A549 (cell line): ENCODE measurements around the gene TEX22. TPM values are rescaled to one million over a fixed set of nuclear protein-coding genes. Genes with fewer than 3 reads are reported as not detected.

Source experiments
- ATAC-seq, 2 experiments: fragments of 200-7000 bp in 1 of 2; fragments of >200 bp in 1 of 2; cut with Nextera tagmentation in 1 of 2; cut with Tn5 transposase in 1 of 2; 3 replicates each; pipeline versions ENCODE4 v1.8.0 to v1.9.1; 2018 to 2020; ENCODE audit warnings: mild to moderate bottlenecking in 1 of 2, moderate library complexity in 1 of 2
- CTCF ChIA-PET: fragments of 300-600 bp; sonication (Branson Sonifier 250); formaldehyde crosslinking; extraction: SDS; loops from one replicate; lab custom pipeline; 2021; ENCODE audit warnings: antibody characterized with exemption, inconsistent platforms; lab: Yijun Ruan, JAX
- POLR2A ChIA-PET: fragments of 350-600 bp; formaldehyde crosslinking; extraction: SDS; loops from one replicate; lab custom pipeline; 2021; ENCODE audit warnings: antibody characterized with exemption, inconsistent platforms; lab: Yijun Ruan, JAX
- DNase-seq, 2 experiments: peaks; one replicate each; pipeline versions ENCODE4 v3.0.0 to v3.0.0-alpha.2; 2011 to 2016; ENCODE audit warnings: low read depth in 1 of 2, low spot score in 1 of 2
- FAIRE-seq: peaks from 2 replicates; lab custom pipeline; 2011; peaks lifted over from hg19 to GRCh38; lab: Jason Lieb, UNC
- H3K27ac ChIP-seq, 2 experiments: fragments of >200 bp; sonication (Bioruptor Twin); formaldehyde crosslinking; 3 replicates each; pipeline ENCODE4 v1.5.1; 2016 to 2017
- H3K4me1 ChIP-seq: fragments of >200 bp; sonication (Bioruptor Twin); formaldehyde crosslinking; 3 replicates; pipeline ENCODE4 v1.6.1; 2016
- H3K4me2 ChIP-seq: fragments of >200 bp; sonication (Bioruptor Twin); formaldehyde crosslinking; 3 replicates; pipeline ENCODE4 v1.6.1; 2016
- H3K4me3 ChIP-seq: fragments of >200 bp; sonication (Bioruptor Twin); formaldehyde crosslinking; 3 replicates; pipeline ENCODE4 v1.5.1; 2016
- H3K9me3 ChIP-seq: fragments of >200 bp; sonication (Bioruptor Twin); formaldehyde crosslinking; 3 replicates; pipeline ENCODE4 v1.6.1; 2016
- ATOH8 ChIP-seq: fragments of 250-450 bp; sonication (Bioruptor Pico); IDR thresholded peaks from 2 replicates; pipeline ENCODE4 v1.5.0; 2020; ENCODE audit warnings: low read depth, mild to moderate bottlenecking, moderate library complexity
- CBX2 ChIP-seq: fragments of 200-600 bp; sonication (generic); IDR thresholded peaks from 2 replicates; pipeline ENCODE4 v1.6.1; 2016; ENCODE audit warnings: low read depth, mild to moderate bottlenecking, borderline replicate concordance
- CBX8 ChIP-seq: fragments of 200-600 bp; sonication (generic); IDR thresholded peaks from 2 replicates; pipeline ENCODE4 v1.6.1; 2016
- E2F6 ChIP-seq: IDR thresholded peaks from 2 replicates; pipeline ENCODE4 v1.6.1; 2012; ENCODE audit warnings: low read depth, borderline replicate concordance
- EHF ChIP-seq: fragments of 250-450 bp; sonication (Bioruptor Pico); IDR thresholded peaks from 2 replicates; pipeline ENCODE4 v1.5.0; 2020; ENCODE audit warnings: mild to moderate bottlenecking
- EP300 ChIP-seq, 2 experiments: fragments of >200 bp; sonication (Bioruptor Twin); formaldehyde crosslinking; IDR thresholded peaks; 2 replicates in 1 of 2; 3 replicates in 1 of 2; pipeline ENCODE4 v1.6.1; 2016 to 2017
- FOSL2 ChIP-seq, 2 experiments: fragments of 450-650 bp in 1 of 2; fragments of >200 bp in 1 of 2; sonication (Bioruptor Twin) in 1 of 2; formaldehyde crosslinking; IDR thresholded peaks; 2 replicates each; pipeline versions ENCODE4 v1.5.0 to v1.6.1; 2016 to 2020; ENCODE audit warnings: mild to moderate bottlenecking in 1 of 2, moderate library complexity in 1 of 2
- HDAC2 ChIP-seq: fragments of 200-600 bp; sonication (generic); IDR thresholded peaks from 2 replicates; pipeline ENCODE4 v1.6.1; 2016
- HES2 ChIP-seq: fragments of >200 bp; sonication (Bioruptor Twin); formaldehyde crosslinking; IDR thresholded peaks from 2 replicates; pipeline ENCODE4 v1.6.1; 2016
- HOXB5 ChIP-seq: fragments of 250-450 bp; sonication (Bioruptor Pico); IDR thresholded peaks from 2 replicates; pipeline ENCODE4 v1.5.0; 2020; ENCODE audit warnings: mild to moderate bottlenecking, moderate library complexity
- KDM1A ChIP-seq: fragments of 200-600 bp; sonication (generic); IDR thresholded peaks from 2 replicates; pipeline ENCODE4 v1.6.1; 2016; ENCODE audit warnings: low read depth, mild to moderate bottlenecking
- MAX ChIP-seq: IDR thresholded peaks from 2 replicates; pipeline ENCODE4 v1.6.1; 2012
- MYC ChIP-seq: IDR thresholded peaks from 2 replicates; pipeline ENCODE4 v1.6.1; 2012; ENCODE audit warnings: mild to moderate bottlenecking, inconsistent platforms, low read length, improper control_type of control experiment, borderline replicate concordance
- NPAS2 ChIP-seq: fragments of 250-450 bp; sonication (Bioruptor Pico); IDR thresholded peaks from 2 replicates; pipeline ENCODE4 v1.8.0; 2022; ENCODE audit warnings: mild to moderate bottlenecking, moderate library complexity, borderline replicate concordance
- POLR2AphosphoS2 ChIP-seq: conservative IDR thresholded peaks from 2 replicates; pipeline ENCODE4 v1.6.1; 2012; ENCODE audit warnings: low read length, improper control_type of control experiment, inconsistent platforms
- RARB ChIP-seq: fragments of 250-450 bp; sonication (Bioruptor Pico); IDR thresholded peaks from 2 replicates; pipeline ENCODE4 v1.8.0; 2021; ENCODE audit warnings: mild to moderate bottlenecking, moderate library complexity
- REST ChIP-seq: fragments of 200-600 bp; sonication (generic); IDR thresholded peaks from 2 replicates; pipeline ENCODE4 v1.6.1; 2016; ENCODE audit warnings: antibody characterized with exemption, mild to moderate bottlenecking, moderate library complexity
- SREBF2 ChIP-seq: fragments of 450-650 bp; IDR thresholded peaks from 2 replicates; pipeline ENCODE4 v1.6.1; 2014; ENCODE audit warnings: mild to moderate bottlenecking, moderate library complexity
- USF2 ChIP-seq: fragments of 450-650 bp; IDR thresholded peaks from 2 replicates; pipeline ENCODE4 v1.6.1; 2014; ENCODE audit warnings: antibody characterized with exemption
- ZC3H11A ChIP-seq: fragments of 450-650 bp; IDR thresholded peaks from 2 replicates; pipeline ENCODE4 v1.6.1; 2014; ENCODE audit warnings: antibody characterized with exemption, mild to moderate bottlenecking
- ZFP36 ChIP-seq: fragments of 450-650 bp; IDR thresholded peaks from 2 replicates; pipeline ENCODE4 v1.6.1; 2014; ENCODE audit warnings: borderline replicate concordance; ENCODE audit not compliant: partially characterized antibody
- WGBS: methylation state at CpG from one replicate; pipeline ENCODE4 v1.1.6; 2017; ENCODE audit errors: missing lambda C conversion rate; 5-methylcytosine and 5-hydroxymethylcytosine counted together
- polyA plus RNA-seq, 4 experiments: library from polyadenylated mRNA; depleted of rRNA in 3 of 4; stranded (reverse); fragments of >200 nt; fragmentation: RNase III in 1 of 4; extraction: RNeasy Plus Mini Kit Qiagen cat#74134 plus additional on column Dnase treatment in 1 of 4; gene quantifications; 2 replicates in 3 of 4; 3 replicates in 1 of 4; pipeline ENCODE4 v1.2.3, GENCODE V29; 2011 to 2017

The TEX22 gene
- polyA plus RNA-seq, 2 of the 4 experiments (the other 2 are of a cell fraction): 0.06 to 0.23 TPM

- peak overlapping the region; percentile 94 for H3K4me2 ChIP-seq
- 84% methylated on average over 26 of the region's 32 CpGs for WGBS
- peak overlapping the region in 1 of 2 experiments; percentile 100; a peak in 2 of 6 replicates for H3K27ac ChIP-seq
These were observed 23.6 kb downstream of the TEX22 start for GRCh38 chr14:105421723-105422615.

GRCh38 chr14:105422695-105423487 is 24.6 kb downstream of the TEX22 start:
- 87% methylated on average over 21 of the region's 21 CpGs for WGBS
- Histone ChIP-seq H3K27ac (0 out of 6 replicates have a peak overlapping the region, but pooled peaks of 1 of the 2 experiments have one; percentile 10), H3K9me3 (no peaks in the 10 kb centered on the region), H3K4me3 (no peak overlapping the region), H3K4me2 (no peak overlapping the region), H3K4me1 (peaks cover 19% of the 10 kb centered on the region; the same call in 2 of the 3 replicates)
- FAIRE-seq: no peak
- no peak for TF ChIP-seq EHF
- no peak for DNase-seq
- ATAC-seq: no peak
- ChIA-PET POLR2A (interaction anchor here (1.0 kb wide), 1 partner anchor 67 kb away, joined by 4 read pairs; no protein-coding TSS in a partner anchor), CTCF (interaction anchor here (0.7 to 3.1 kb wide), 3 partner anchors 35 to 67 kb away, joined by 3 to 9 read pairs (median 3); no protein-coding TSS in a partner anchor)

More at GRCh38 chr14:105421723-105422615, 23.6 kb downstream of the TEX22 start:
- peaks cover 19% of the 10 kb centered on the region; the same call in 2 of the 3 replicates for H3K4me1 ChIP-seq
- FAIRE-seq (no peak), DNase-seq (no peak), ATAC-seq (no peak; a peak in 1 of 6 replicates)
- TF ChIP-seq EP300 (IDR thresholded peaks at IDR 0.05) (no peak), NPAS2 (CRISPR knock-in tag) (no peak), ZFP36 (no peak), SREBF2 (no peak), E2F6 (no peak)
- POLR2A ChIA-PET: no interaction called here
- CTCF ChIA-PET: interaction anchor here (0.9 to 3.1 kb wide), 7 partner anchors 11 to 68 kb away, joined by 3 to 9 read pairs (median 3); no protein-coding TSS in a partner anchor
- no peak overlapping the region for H3K4me3 ChIP-seq
- no peaks in the 10 kb centered on the region for H3K9me3 ChIP-seq

GRCh38 chr14:105423488-105424195 is 25.3 kb downstream of the TEX22 start:
- DNase-seq: no peak
- 96% methylated on average over 21 of the region's 21 CpGs for WGBS
- H3K4me1 ChIP-seq: peaks cover 18% of the 10 kb centered on the region; the same call in 2 of the 3 replicates
- no peak overlapping the region for H3K4me3 ChIP-seq
- H3K9me3 ChIP-seq: no peaks in the 10 kb centered on the region
- ChIA-PET POLR2A (interaction anchor here (1.0 kb wide), 1 partner anchor 66 kb away, joined by 4 read pairs; no protein-coding TSS in a partner anchor), CTCF (interaction anchor here (1.2 to 1.3 kb wide), 2 partner anchors 57 to 58 kb away, joined by 3 to 5 read pairs; no protein-coding TSS in a partner anchor)
- no peak overlapping the region for H3K27ac ChIP-seq
- no peak for FAIRE-seq
- no peak overlapping the region for H3K4me2 ChIP-seq
- ATAC-seq: no peak
- no peak for TF ChIP-seq USF2
- TF ChIP-seq ZC3H11A: no peak
- no peak for TF ChIP-seq HES2
- no peak for TF ChIP-seq EP300 (IDR thresholded peaks at IDR 0.05)
- no peak for TF ChIP-seq RARB (CRISPR knock-in tag)
- TF ChIP-seq HDAC2: no peak
- no peak for TF ChIP-seq KDM1A
- TF ChIP-seq REST: no peak
- TF ChIP-seq POLR2AphosphoS2: no peak
- no peak for TF ChIP-seq EHF
- no peak for TF ChIP-seq MYC
- TF ChIP-seq CBX8: no peak
- TF ChIP-seq FOSL2 (IDR thresholded peaks at IDR 0.05): no peak
- TF ChIP-seq FOSL2 (CRISPR knock-in tag; IDR thresholded peaks at IDR 0.05): no peak
- TF ChIP-seq CBX2: no peak
- TF ChIP-seq MAX: no peak
- no peak for TF ChIP-seq ATOH8
- TF ChIP-seq HOXB5: no peak
- no peak for TF ChIP-seq NPAS2 (CRISPR knock-in tag)
